ENCODE results near the gene GPR173.

The GPR173 gene

DNA sequence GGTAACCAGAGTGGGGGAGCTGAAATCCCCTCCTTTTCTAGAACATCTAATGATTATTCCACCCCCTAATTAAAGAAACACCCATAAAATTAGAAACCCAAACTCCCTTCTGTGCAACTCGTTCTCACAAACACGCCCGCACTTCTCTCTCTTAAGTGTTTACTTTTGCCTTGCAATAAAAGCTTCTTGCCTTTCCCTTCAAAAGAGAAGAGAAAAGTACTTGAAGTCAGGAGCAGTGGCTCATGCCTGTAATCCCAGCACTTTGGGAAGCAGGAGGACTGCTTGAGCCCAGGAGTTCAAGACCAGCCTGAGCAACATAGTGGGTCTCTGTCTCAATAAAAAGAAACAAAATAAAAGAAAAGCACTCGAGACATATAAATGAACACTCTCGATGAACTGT is 3.6 kb upstream of the GPR173 start:
- H3K27me3 ChIP-seq (ENCODE audit: insufficient read depth, insufficient read length): no peaks in the 10 kb centered on the region
- H3K9ac ChIP-seq (ENCODE audit: insufficient read length, low read depth): no peak overlapping the region
- no peak for DNase-seq (ENCODE audit: low read depth, low spot score)
- peaks cover 1% of the 10 kb centered on the region for H3K36me3 ChIP-seq (ENCODE audit: insufficient read depth, insufficient read length, low read length)
- no peaks in the 10 kb centered on the region for H3K4me1 ChIP-seq (ENCODE audit: insufficient read depth, insufficient read length)
- no peak overlapping the region for H3K4me3 ChIP-seq (ENCODE audit: insufficient read length, low read depth)
- no peak for TF ChIP-seq SUZ12 (IDR thresholded peaks at IDR 0.05; ENCODE audit: extremely low read depth, insufficient read depth, insufficient read length)
- TF ChIP-seq ZNF274 (IDR thresholded peaks at IDR 0.05; ENCODE audit: low read depth, low read length): no peak
- TF ChIP-seq YY1 (IDR thresholded peaks at IDR 0.05; ENCODE audit: insufficient read depth, insufficient read length): no peak
- no peaks in the 10 kb centered on the region for H3K9me3 ChIP-seq (ENCODE audit: insufficient read depth, low read length)

DNA sequence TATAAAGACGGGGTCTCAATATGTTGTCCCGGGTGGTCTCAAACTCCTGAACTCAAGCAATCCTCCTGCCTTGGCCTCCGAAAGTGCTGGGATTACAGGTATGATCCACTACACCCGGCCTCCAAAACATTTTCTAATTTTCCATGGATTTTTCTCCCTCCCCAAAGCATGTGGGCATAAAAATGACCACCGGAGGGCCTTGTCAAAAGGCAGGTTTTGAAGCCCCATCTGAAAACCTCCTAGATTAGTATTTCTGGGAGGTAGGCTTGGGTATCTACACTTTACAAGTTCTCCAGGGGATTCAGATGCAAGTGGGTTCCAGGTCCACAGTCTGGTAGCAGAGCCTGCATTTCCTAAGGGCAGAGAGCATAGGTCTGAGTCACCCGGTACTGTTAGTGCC is 1.4 kb upstream of the GPR173 start:
- no peak overlapping the region for H3K9ac ChIP-seq (ENCODE audit: insufficient read length, low read depth)
- no peak for DNase-seq (ENCODE audit: low read depth, low spot score)
- TF ChIP-seq SUZ12 (IDR thresholded peaks at IDR 0.05; ENCODE audit: extremely low read depth, insufficient read depth, insufficient read length): no peak
- no peak for TF ChIP-seq YY1 (IDR thresholded peaks at IDR 0.05; ENCODE audit: insufficient read depth, insufficient read length)
- no peak for TF ChIP-seq ZNF274 (IDR thresholded peaks at IDR 0.05; ENCODE audit: low read depth, low read length)

GRCh38 chrX:53049127-53049517 is 533 bp downstream of the GPR173 start:
- TF ChIP-seq ZNF274 (IDR thresholded peaks at IDR 0.05; ENCODE audit: low read depth, low read length) (no peak), YY1 (IDR thresholded peaks at IDR 0.05; ENCODE audit: insufficient read depth, insufficient read length) (no peak), SUZ12 (IDR thresholded peaks at IDR 0.05; ENCODE audit: extremely low read depth, insufficient read depth, insufficient read length) (no peak)
- Histone ChIP-seq H3K27me3 (ENCODE audit: insufficient read depth, insufficient read length) (no peaks in the 10 kb centered on the region), H3K9me3 (ENCODE audit: insufficient read depth, low read length) (no peaks in the 10 kb centered on the region), H3K4me3 (ENCODE audit: insufficient read length, low read depth) (peak overlapping the region; percentile 58), H3K36me3 (ENCODE audit: insufficient read depth, insufficient read length, low read length) (peaks cover 8% of the 10 kb centered on the region), H3K9ac (ENCODE audit: insufficient read length, low read depth) (peak overlapping the region; percentile 59), H3K4me1 (ENCODE audit: insufficient read depth, insufficient read length) (no peaks in the 10 kb centered on the region)
- no peak for DNase-seq (ENCODE audit: low read depth, low spot score)

More for the DNA sequence above, 1.4 kb upstream of the GPR173 start:
- Histone ChIP-seq H3K36me3 (ENCODE audit: insufficient read depth, insufficient read length, low read length) (peaks cover 5% of the 10 kb centered on the region), H3K4me3 (ENCODE audit: insufficient read length, low read depth) (no peak overlapping the region), H3K9me3 (ENCODE audit: insufficient read depth, low read length) (no peaks in the 10 kb centered on the region), H3K4me1 (ENCODE audit: insufficient read depth, insufficient read length) (no peaks in the 10 kb centered on the region), H3K27me3 (ENCODE audit: insufficient read depth, insufficient read length) (no peaks in the 10 kb centered on the region)

DNA sequence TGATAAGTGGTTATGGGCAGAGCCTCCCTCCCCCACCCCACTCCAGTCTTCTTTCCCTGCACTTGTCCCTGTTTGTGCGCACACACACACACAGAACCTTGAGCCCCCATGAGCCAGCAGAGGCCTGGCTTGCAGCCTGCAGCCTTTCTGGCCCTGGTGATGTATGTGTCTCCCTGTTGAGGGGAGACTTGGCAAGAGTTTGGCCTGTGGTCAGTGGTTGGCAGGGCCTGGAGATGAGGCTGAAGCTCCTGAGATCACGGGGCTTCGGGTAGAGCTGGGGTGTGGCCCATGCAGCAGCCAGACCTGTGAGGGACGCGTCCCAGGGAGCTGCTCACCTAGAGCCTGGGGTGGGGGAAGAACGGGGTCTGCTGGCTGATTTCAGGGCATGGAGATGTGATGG is 2.3 kb downstream of the GPR173 start:
- H3K36me3 ChIP-seq (ENCODE audit: insufficient read depth, insufficient read length, low read length): peaks cover 8% of the 10 kb centered on the region
- no peaks in the 10 kb centered on the region for H3K9me3 ChIP-seq (ENCODE audit: insufficient read depth, low read length)
- no peaks in the 10 kb centered on the region for H3K27me3 ChIP-seq (ENCODE audit: insufficient read depth, insufficient read length)
- no peaks in the 10 kb centered on the region for H3K4me1 ChIP-seq (ENCODE audit: insufficient read depth, insufficient read length)
- TF ChIP-seq SUZ12 (IDR thresholded peaks at IDR 0.05; ENCODE audit: extremely low read depth, insufficient read depth, insufficient read length): no peak
- no peak overlapping the region for H3K4me3 ChIP-seq (ENCODE audit: insufficient read length, low read depth)
- DNase-seq (ENCODE audit: low read depth, low spot score): no peak
- peak overlapping the region; percentile 22 for H3K9ac ChIP-seq (ENCODE audit: insufficient read length, low read depth)

DNA sequence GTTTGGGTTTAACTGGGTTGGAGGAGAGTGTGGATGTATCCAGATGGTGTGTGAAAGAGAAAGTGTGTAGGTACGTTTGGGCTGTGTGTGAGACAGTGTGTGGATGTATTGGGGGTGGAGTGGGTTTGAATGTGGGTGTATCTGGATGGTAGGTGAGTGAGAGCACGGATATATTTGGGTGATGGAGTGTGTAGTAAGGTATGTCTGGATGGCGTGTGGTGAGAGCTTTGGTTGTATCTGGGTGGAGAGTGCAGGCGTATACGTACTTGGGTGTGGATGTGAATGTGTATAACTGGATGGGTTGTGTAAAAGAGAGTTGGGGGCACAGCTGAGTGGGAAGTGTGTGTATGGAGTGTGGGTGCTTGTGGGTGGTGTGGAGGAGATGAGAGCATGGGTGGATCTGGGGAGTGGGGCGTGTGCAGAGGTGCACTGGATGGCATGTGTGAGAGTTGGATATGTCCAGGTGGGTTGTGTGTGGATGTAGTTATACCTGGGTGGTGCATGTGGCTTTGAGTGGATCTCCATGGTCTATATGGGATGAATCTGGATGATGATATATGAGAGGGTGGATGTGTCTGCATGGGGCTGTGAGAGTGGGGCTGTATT is 6.8 kb downstream of the GPR173 start:
- Histone ChIP-seq H3K9ac (ENCODE audit: insufficient read length, low read depth) (no peak overlapping the region), H3K4me3 (ENCODE audit: insufficient read length, low read depth) (no peak overlapping the region), H3K9me3 (ENCODE audit: insufficient read depth, low read length) (no peaks in the 10 kb centered on the region), H3K36me3 (ENCODE audit: insufficient read depth, insufficient read length, low read length) (peaks cover 6% of the 10 kb centered on the region), H3K4me1 (ENCODE audit: insufficient read depth, insufficient read length) (no peaks in the 10 kb centered on the region), H3K27me3 (ENCODE audit: insufficient read depth, insufficient read length) (no peaks in the 10 kb centered on the region)
- DNase-seq (ENCODE audit: low read depth, low spot score): no peak
- TF ChIP-seq YY1 (IDR thresholded peaks at IDR 0.05; ENCODE audit: insufficient read depth, insufficient read length) (no peak), ZNF274 (IDR thresholded peaks at IDR 0.05; ENCODE audit: low read depth, low read length) (no peak), SUZ12 (IDR thresholded peaks at IDR 0.05; ENCODE audit: extremely low read depth, insufficient read depth, insufficient read length) (no peak)

DNA sequence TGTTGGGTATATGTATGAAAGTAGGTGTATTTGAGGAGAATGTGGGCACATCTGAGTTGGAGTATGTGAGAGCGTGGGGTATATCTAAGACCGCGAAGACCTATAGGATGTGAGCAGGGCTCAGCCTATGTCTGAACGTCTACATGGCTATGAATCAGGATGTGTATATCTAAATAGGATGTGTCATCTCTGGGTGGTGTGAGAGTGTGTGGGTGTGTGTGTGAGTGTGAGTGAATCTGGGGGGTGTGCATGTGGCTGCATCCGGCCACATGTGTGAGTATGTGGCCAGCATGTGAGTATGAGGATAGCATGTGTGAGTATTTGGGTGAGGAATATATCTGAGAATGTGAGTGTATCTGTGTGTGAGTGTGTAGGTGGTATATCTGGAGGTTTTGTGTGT is 7.7 kb downstream of the GPR173 start:
- Histone ChIP-seq H3K9me3 (ENCODE audit: insufficient read depth, low read length) (no peaks in the 10 kb centered on the region), H3K4me1 (ENCODE audit: insufficient read depth, insufficient read length) (no peaks in the 10 kb centered on the region), H3K36me3 (ENCODE audit: insufficient read depth, insufficient read length, low read length) (peaks cover 6% of the 10 kb centered on the region), H3K9ac (ENCODE audit: insufficient read length, low read depth) (no peak overlapping the region), H3K4me3 (ENCODE audit: insufficient read length, low read depth) (no peak overlapping the region), H3K27me3 (ENCODE audit: insufficient read depth, insufficient read length) (no peaks in the 10 kb centered on the region)
- DNase-seq (ENCODE audit: low read depth, low spot score): no peak
- no peak for TF ChIP-seq ZNF274 (IDR thresholded peaks at IDR 0.05; ENCODE audit: low read depth, low read length)

- Histone ChIP-seq H3K9ac (ENCODE audit: insufficient read length, low read depth) (no peak overlapping the region), H3K27me3 (ENCODE audit: insufficient read depth, insufficient read length) (no peaks in the 10 kb centered on the region), H3K4me3 (ENCODE audit: insufficient read length, low read depth) (no peak overlapping the region), H3K36me3 (ENCODE audit: insufficient read depth, insufficient read length, low read length) (peaks cover 3% of the 10 kb centered on the region), H3K4me1 (ENCODE audit: insufficient read depth, insufficient read length) (no peaks in the 10 kb centered on the region), H3K9me3 (ENCODE audit: insufficient read depth, low read length) (no peaks in the 10 kb centered on the region)
- TF ChIP-seq ZNF274 (IDR thresholded peaks at IDR 0.05; ENCODE audit: low read depth, low read length): no peak
- TF ChIP-seq SUZ12 (IDR thresholded peaks at IDR 0.05; ENCODE audit: extremely low read depth, insufficient read depth, insufficient read length): no peak
- no peak for TF ChIP-seq YY1 (IDR thresholded peaks at IDR 0.05; ENCODE audit: insufficient read depth, insufficient read length)
- DNase-seq (ENCODE audit: low read depth, low spot score): no peak
These were observed 16.5 kb downstream of the GPR173 start for GRCh38 chrX:53065104-53065503.

- H3K9ac ChIP-seq (ENCODE audit: insufficient read length, low read depth): no peak overlapping the region
- no peaks in the 10 kb centered on the region for H3K27me3 ChIP-seq (ENCODE audit: insufficient read depth, insufficient read length)
- peaks cover 8% of the 10 kb centered on the region for H3K36me3 ChIP-seq (ENCODE audit: insufficient read depth, insufficient read length, low read length)
- TF ChIP-seq YY1 (IDR thresholded peaks at IDR 0.05; ENCODE audit: insufficient read depth, insufficient read length) (no peak), SUZ12 (IDR thresholded peaks at IDR 0.05; ENCODE audit: extremely low read depth, insufficient read depth, insufficient read length) (no peak), ZNF274 (IDR thresholded peaks at IDR 0.05; ENCODE audit: low read depth, low read length) (no peak)
- H3K4me1 ChIP-seq (ENCODE audit: insufficient read depth, insufficient read length): peaks cover 5% of the 10 kb centered on the region
- no peaks in the 10 kb centered on the region for H3K9me3 ChIP-seq (ENCODE audit: insufficient read depth, low read length)
- no peak for DNase-seq (ENCODE audit: low read depth, low spot score)
- no peak overlapping the region for H3K4me3 ChIP-seq (ENCODE audit: insufficient read length, low read depth)
These were observed 22.5 kb downstream of the GPR173 start for GRCh38 chrX:53071064-53071463.

Data from NT2/D1 (cell line).